ENCODE results near the gene CDH2.

Gene CDH2

GRCh38 chr18:28040716-28041115 is 136.2 kb downstream of the CDH2 start:
- Mint-ChIP-seq H3K4me3 (no peak overlapping the region), H3K36me3 (no peaks in the 10 kb centered on the region), H3K9me3 (no peaks in the 10 kb centered on the region), H3K4me1 (no peaks in the 10 kb centered on the region), H3K27ac (no peak overlapping the region), H3K27me3 (no peaks in the 10 kb centered on the region)
- CTCF ChIA-PET, result no interaction called here
- no peak for DNase-seq

DNA sequence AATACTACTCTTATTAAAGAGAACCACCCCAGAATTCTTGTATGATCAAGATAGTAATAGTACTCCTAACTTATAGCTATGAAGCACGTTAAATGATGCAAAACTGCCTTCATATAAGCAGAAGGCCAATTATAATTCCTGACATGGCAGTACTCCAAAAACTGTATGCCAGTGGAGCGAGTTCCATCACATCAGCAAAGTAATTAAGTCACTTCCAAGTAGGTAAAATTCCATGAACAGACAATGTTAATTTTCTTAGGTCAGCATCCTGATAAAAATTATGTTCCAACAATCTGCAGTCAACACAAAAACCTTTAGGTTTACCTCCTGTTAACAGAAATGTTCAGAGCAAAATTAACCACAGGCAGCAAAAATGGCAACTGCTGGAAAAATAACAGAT is 136.7 kb downstream of the CDH2 start:
- no peaks in the 10 kb centered on the region for H3K9me3 Mint-ChIP-seq
- no peaks in the 10 kb centered on the region for H3K36me3 Mint-ChIP-seq
- H3K4me1 Mint-ChIP-seq, result no peaks in the 10 kb centered on the region
- H3K27me3 Mint-ChIP-seq, result no peaks in the 10 kb centered on the region
- H3K4me3 Mint-ChIP-seq, result no peak overlapping the region
- DNase-seq, result no peak
- CTCF ChIA-PET, result no interaction called here
- H3K27ac Mint-ChIP-seq, result no peak overlapping the region

DNA sequence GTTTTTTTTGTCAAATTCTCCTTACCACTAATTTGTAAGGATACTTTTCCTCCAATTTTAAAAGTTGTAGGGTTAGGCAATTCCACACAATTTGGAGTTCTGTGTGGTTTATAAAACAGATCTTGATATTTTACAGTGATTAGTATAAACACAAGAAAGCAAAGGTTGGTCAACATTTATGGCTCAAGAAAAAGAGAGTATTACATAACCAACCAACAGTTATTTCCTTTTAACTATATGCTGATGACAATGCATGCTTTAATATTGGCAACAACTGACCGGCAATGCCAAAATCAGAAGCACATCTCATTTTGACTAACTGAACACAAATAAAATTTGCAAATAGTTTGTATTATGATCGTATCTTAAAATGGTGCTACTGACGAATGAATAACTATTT is 137.2 kb downstream of the CDH2 start:
- DNase-seq, result no peak
- Mint-ChIP-seq H3K4me1 (no peaks in the 10 kb centered on the region), H3K36me3 (no peaks in the 10 kb centered on the region), H3K9me3 (no peaks in the 10 kb centered on the region), H3K27me3 (no peaks in the 10 kb centered on the region), H3K4me3 (no peak overlapping the region), H3K27ac (no peak overlapping the region)
- CTCF ChIA-PET, result no interaction called here

DNA sequence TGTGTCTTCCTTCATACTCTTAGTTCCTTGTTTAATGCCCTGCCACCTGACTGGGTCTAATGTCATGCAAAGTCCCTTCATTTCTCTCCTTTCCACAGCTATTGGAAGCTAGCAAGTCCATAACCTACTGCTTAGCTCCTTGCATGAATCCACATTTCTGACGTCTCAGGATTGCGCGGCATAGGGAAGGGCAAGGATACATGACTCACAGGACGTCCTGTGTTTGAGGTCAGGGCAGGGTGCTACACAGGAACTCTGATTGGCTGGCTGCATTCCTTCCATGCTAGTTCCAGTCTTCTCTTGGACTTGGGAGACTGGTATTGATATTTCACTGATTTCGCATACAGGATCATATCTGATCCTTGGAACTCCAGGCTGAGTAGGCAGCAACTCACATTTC is 137.9 kb downstream of the CDH2 start:
- no peaks in the 10 kb centered on the region for H3K9me3 Mint-ChIP-seq
- H3K4me1 Mint-ChIP-seq, result no peaks in the 10 kb centered on the region
- H3K36me3 Mint-ChIP-seq, result no peaks in the 10 kb centered on the region
- no peak overlapping the region for H3K4me3 Mint-ChIP-seq
- no peaks in the 10 kb centered on the region for H3K27me3 Mint-ChIP-seq
- no peak overlapping the region for H3K27ac Mint-ChIP-seq
- no peak for DNase-seq
- CTCF ChIA-PET, result no interaction called here

GRCh38 chr18:28036488-28036887 is 140.4 kb downstream of the CDH2 start:
- no peak overlapping the region for H3K27ac Mint-ChIP-seq
- no peaks in the 10 kb centered on the region for H3K4me1 Mint-ChIP-seq
- no peak overlapping the region for H3K4me3 Mint-ChIP-seq
- CTCF ChIA-PET, result no interaction called here
- no peaks in the 10 kb centered on the region for H3K27me3 Mint-ChIP-seq
- no peak for DNase-seq
- H3K36me3 Mint-ChIP-seq, result no peaks in the 10 kb centered on the region
- no peaks in the 10 kb centered on the region for H3K9me3 Mint-ChIP-seq

DNA sequence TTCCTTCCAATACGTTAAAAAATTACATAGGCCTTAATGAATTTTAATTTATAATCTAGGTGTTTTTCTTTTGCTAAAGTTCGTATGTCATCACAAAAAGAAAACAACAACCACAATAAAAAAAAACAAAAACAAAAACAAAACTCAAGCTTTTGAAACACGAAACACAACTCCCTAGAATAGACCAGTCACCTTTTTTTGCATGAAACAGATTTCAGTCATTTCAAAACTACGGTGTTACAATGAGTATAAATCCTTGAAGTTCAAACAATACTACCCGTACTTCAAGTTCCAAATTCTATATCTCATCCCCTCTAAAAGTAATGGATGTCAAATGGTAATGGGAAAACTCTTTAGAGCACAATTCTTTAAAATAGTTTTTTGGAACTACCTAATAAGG is 142.4 kb downstream of the CDH2 start:
- Mint-ChIP-seq H3K27me3 (no peaks in the 10 kb centered on the region), H3K36me3 (no peaks in the 10 kb centered on the region), H3K4me1 (no peaks in the 10 kb centered on the region), H3K4me3 (no peak overlapping the region), H3K9me3 (no peaks in the 10 kb centered on the region), H3K27ac (no peak overlapping the region)
- no peak for DNase-seq
- CTCF ChIA-PET, result no interaction called here

GRCh38 chr18:28032177-28032576 is 144.8 kb downstream of the CDH2 start:
- Mint-ChIP-seq H3K4me1 (no peaks in the 10 kb centered on the region), H3K27ac (no peak overlapping the region), H3K36me3 (no peaks in the 10 kb centered on the region), H3K4me3 (no peak overlapping the region), H3K9me3 (no peaks in the 10 kb centered on the region), H3K27me3 (no peaks in the 10 kb centered on the region)
- CTCF ChIA-PET, result interaction anchor here (0.7 kb wide), 1 partner anchor 97 kb away, joined by 3 read pairs; no protein-coding TSS in a partner anchor
- DNase-seq, result no peak

GRCh38 chr18:28030458-28030857 is 146.5 kb downstream of the CDH2 start:
- CTCF ChIA-PET, result no interaction called here
- Mint-ChIP-seq H3K4me1 (no peaks in the 10 kb centered on the region), H3K27ac (no peak overlapping the region), H3K36me3 (no peaks in the 10 kb centered on the region), H3K4me3 (no peak overlapping the region), H3K27me3 (no peaks in the 10 kb centered on the region), H3K9me3 (no peaks in the 10 kb centered on the region)
- DNase-seq, result no peak

- H3K4me1 Mint-ChIP-seq, result no peaks in the 10 kb centered on the region
- CTCF ChIA-PET, result no interaction called here
- no peaks in the 10 kb centered on the region for H3K36me3 Mint-ChIP-seq
- peaks cover 1% of the 10 kb centered on the region for H3K9me3 Mint-ChIP-seq
- H3K27ac Mint-ChIP-seq, result no peak overlapping the region
- no peak overlapping the region for H3K4me3 Mint-ChIP-seq
- H3K27me3 Mint-ChIP-seq, result no peaks in the 10 kb centered on the region
- DNase-seq, result no peak
These were observed 149.2 kb downstream of the CDH2 start for GRCh38 chr18:28027755-28028154.

- CTCF ChIA-PET, result no interaction called here
- H3K4me1 Mint-ChIP-seq, result no peaks in the 10 kb centered on the region
- H3K27me3 Mint-ChIP-seq, result no peaks in the 10 kb centered on the region
- no peak for DNase-seq
- H3K4me3 Mint-ChIP-seq, result no peak overlapping the region
- H3K36me3 Mint-ChIP-seq, result no peaks in the 10 kb centered on the region
- H3K9me3 Mint-ChIP-seq, result peaks cover 2% of the 10 kb centered on the region
- H3K27ac Mint-ChIP-seq, result no peak overlapping the region
These were observed 157.4 kb downstream of the CDH2 start for GRCh38 chr18:28019425-28020108.

GRCh38 chr18:28018351-28018750 is 158.6 kb downstream of the CDH2 start:
- Mint-ChIP-seq H3K36me3 (no peaks in the 10 kb centered on the region), H3K4me3 (no peak overlapping the region), H3K4me1 (no peaks in the 10 kb centered on the region), H3K27ac (no peak overlapping the region), H3K27me3 (no peaks in the 10 kb centered on the region), H3K9me3 (peaks cover 2% of the 10 kb centered on the region)
- CTCF ChIA-PET, result no interaction called here
- DNase-seq, result no peak

GRCh38 chr18:28015671-28016070 is 161.3 kb downstream of the CDH2 start:
- DNase-seq, result no peak
- no peak overlapping the region for H3K27ac Mint-ChIP-seq
- no peaks in the 10 kb centered on the region for H3K4me1 Mint-ChIP-seq
- peaks cover 2% of the 10 kb centered on the region for H3K9me3 Mint-ChIP-seq
- H3K36me3 Mint-ChIP-seq, result no peaks in the 10 kb centered on the region
- H3K4me3 Mint-ChIP-seq, result no peak overlapping the region
- CTCF ChIA-PET, result no interaction called here
- H3K27me3 Mint-ChIP-seq, result no peaks in the 10 kb centered on the region

GRCh38 chr18:28013066-28013465 is 163.9 kb downstream of the CDH2 start:
- CTCF ChIA-PET, result no interaction called here

DNA sequence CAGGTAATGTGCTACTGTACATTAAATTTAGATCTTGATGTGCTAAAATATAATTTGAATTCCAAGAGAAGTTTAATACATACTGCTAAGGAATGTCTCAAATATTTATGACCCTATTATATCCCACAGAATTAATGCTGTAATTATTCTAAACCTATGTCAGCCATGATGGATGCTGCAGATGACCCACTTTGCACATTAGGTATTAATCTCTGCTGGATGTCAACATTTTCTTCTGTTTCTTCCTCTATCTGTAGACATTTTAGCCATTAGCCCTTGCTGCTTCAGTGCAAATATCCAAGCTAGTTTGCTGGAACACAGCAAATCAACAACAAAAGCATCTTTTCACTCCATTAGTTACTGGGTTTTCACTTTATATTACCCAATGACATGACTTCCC is 164.6 kb downstream of the CDH2 start:
- Mint-ChIP-seq H3K27me3 (no peaks in the 10 kb centered on the region), H3K27ac (no peak overlapping the region), H3K4me1 (no peaks in the 10 kb centered on the region), H3K9me3 (peaks cover 2% of the 10 kb centered on the region), H3K36me3 (no peaks in the 10 kb centered on the region), H3K4me3 (no peak overlapping the region)
- CTCF ChIA-PET, result no interaction called here
- DNase-seq, result no peak

More at GRCh38 chr18:28013066-28013465, 163.9 kb downstream of the CDH2 start:
- DNase-seq, result no peak
- peaks cover 4% of the 10 kb centered on the region for H3K9me3 Mint-ChIP-seq
- no peaks in the 10 kb centered on the region for H3K27me3 Mint-ChIP-seq
- no peaks in the 10 kb centered on the region for H3K4me1 Mint-ChIP-seq
- H3K4me3 Mint-ChIP-seq, result no peak overlapping the region
- no peaks in the 10 kb centered on the region for H3K36me3 Mint-ChIP-seq
- no peak overlapping the region for H3K27ac Mint-ChIP-seq

GRCh38 chr18:28009589-28009988 is 167.3 kb downstream of the CDH2 start:
- CTCF ChIA-PET, result no interaction called here
- H3K27ac Mint-ChIP-seq, result no peak overlapping the region
- no peaks in the 10 kb centered on the region for H3K4me1 Mint-ChIP-seq
- peaks cover 2% of the 10 kb centered on the region for H3K9me3 Mint-ChIP-seq
- no peak for DNase-seq
- H3K27me3 Mint-ChIP-seq, result no peaks in the 10 kb centered on the region
- no peaks in the 10 kb centered on the region for H3K36me3 Mint-ChIP-seq
- H3K4me3 Mint-ChIP-seq, result no peak overlapping the region

GRCh38 chr18:28007841-28008240 is 169.1 kb downstream of the CDH2 start:
- Mint-ChIP-seq H3K27me3 (no peaks in the 10 kb centered on the region), H3K4me1 (no peaks in the 10 kb centered on the region), H3K9me3 (peaks cover 4% of the 10 kb centered on the region), H3K4me3 (no peak overlapping the region), H3K27ac (no peak overlapping the region), H3K36me3 (no peaks in the 10 kb centered on the region)
- no peak for DNase-seq
- CTCF ChIA-PET, result no interaction called here

Data from activated naive CD4-positive, alpha-beta T cell treated with anti-CD3 and anti-CD28 coated beads, Interleukin-2, amount 10 ng/mL, durations not matched to agents 7 days and 5 days (primary cell).